Suprapubic skin (tissue), 4 donors: ENCODE data around the gene APOM. TPM values are rescaled to one million over a fixed set of nuclear protein-coding genes. Genes with fewer than 3 reads are reported as not detected.

ENCODE experiments used
- DNase-seq, 2 donors: peaks; one replicate each; pipeline ENCODE4 v3.0.0-alpha.2; 2019; ENCODE audit warnings: low spot score in 2 of 2
- H3K27ac ChIP-seq: fragments of 200-600 bp; sonication (generic); one replicate; pipeline ENCODE4 v1.5.1; 2019
- H3K27me3 ChIP-seq: fragments of 200-600 bp; sonication (generic); one replicate; pipeline ENCODE4 v1.5.1; 2019
- H3K36me3 ChIP-seq: fragments of 200-600 bp; sonication (generic); one replicate; pipeline ENCODE4 v1.5.1; 2019
- H3K4me1 ChIP-seq: fragments of 200-600 bp; sonication (generic); one replicate; pipeline ENCODE4 v1.5.1; 2019
- H3K4me3 ChIP-seq: fragments of 200-600 bp; sonication (generic); one replicate; pipeline ENCODE4 v1.5.1; 2019; ENCODE audit warnings: mild to moderate bottlenecking
- H3K9me3 ChIP-seq: fragments of 200-600 bp; sonication (generic); one replicate; pipeline ENCODE4 v1.5.1; 2019
- EP300 ChIP-seq: sonication (generic); formaldehyde crosslinking; IDR thresholded peaks from one replicate; pipeline ENCODE4 v1.6.1; 2017; ENCODE audit warnings: antibody characterized with exemption
- POLR2A ChIP-seq, 2 donors: fragments of 450-650 bp; IDR thresholded peaks; one replicate each; pipeline ENCODE4 v1.6.1; 2017; ENCODE audit warnings: antibody characterized with exemption in 2 of 2, mild to moderate bottlenecking in 2 of 2, moderate library complexity in 2 of 2
- POLR2AphosphoS5 ChIP-seq, 3 donors: sonication (generic); formaldehyde crosslinking; IDR thresholded peaks; one replicate each; pipeline ENCODE4 v1.6.1; 2017; ENCODE audit warnings: antibody characterized with exemption in 3 of 3
- WGBS: methylation state at CpG from one replicate; pipeline ENCODE4 v1.1.5; 2018; 5-methylcytosine and 5-hydroxymethylcytosine counted together
- total RNA-seq, 4 donors: library from RNA; depleted of rRNA; stranded (reverse); fragments of >200 nt; gene quantifications; one replicate each; pipeline ENCODE4 v1.1.0, GENCODE V29; 2016
- TF ChIP-seq, protein P1 (sequence below), 2 donors: fragments of 200-600 bp in 1 of 2; fragments of 450-650 bp in 1 of 2; sonication (generic) in 1 of 2; IDR thresholded peaks; one replicate each; pipeline ENCODE4 v1.5.1; 2016 to 2019; ENCODE audit warnings: antibody characterized with exemption in 2 of 2, mild to moderate bottlenecking in 1 of 2, moderate library complexity in 1 of 2

The APOM gene
- total RNA-seq, 4 donors from 2014 or later, result 2.8 to 8.3 (median 6.1) TPM

DNA sequence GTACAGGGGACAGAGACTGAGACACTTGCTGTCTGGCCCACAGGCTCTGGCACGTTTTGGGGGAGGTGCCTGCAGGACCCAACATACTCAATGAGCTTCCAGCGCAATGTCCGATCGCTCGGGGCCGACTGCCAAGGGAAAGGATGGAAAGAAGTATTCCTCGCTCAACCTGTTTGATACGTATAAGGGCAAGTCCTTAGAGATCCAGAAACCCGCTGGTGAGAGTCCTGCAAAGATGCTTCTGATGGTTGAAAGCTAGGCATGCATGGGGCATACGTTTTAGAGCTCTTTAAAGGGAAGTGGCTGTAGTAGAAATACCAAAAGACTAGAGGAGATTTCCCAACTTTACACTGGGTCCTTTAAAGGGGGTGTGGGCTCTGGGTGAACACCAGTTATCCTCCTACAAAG, 33.0 kb upstream of the APOM start:
- TF ChIP-seq EP300, result no peak
- TF ChIP-seq POLR2A (IDR thresholded peaks at IDR 0.05), result no peak
- TF ChIP-seq, protein P1, sequence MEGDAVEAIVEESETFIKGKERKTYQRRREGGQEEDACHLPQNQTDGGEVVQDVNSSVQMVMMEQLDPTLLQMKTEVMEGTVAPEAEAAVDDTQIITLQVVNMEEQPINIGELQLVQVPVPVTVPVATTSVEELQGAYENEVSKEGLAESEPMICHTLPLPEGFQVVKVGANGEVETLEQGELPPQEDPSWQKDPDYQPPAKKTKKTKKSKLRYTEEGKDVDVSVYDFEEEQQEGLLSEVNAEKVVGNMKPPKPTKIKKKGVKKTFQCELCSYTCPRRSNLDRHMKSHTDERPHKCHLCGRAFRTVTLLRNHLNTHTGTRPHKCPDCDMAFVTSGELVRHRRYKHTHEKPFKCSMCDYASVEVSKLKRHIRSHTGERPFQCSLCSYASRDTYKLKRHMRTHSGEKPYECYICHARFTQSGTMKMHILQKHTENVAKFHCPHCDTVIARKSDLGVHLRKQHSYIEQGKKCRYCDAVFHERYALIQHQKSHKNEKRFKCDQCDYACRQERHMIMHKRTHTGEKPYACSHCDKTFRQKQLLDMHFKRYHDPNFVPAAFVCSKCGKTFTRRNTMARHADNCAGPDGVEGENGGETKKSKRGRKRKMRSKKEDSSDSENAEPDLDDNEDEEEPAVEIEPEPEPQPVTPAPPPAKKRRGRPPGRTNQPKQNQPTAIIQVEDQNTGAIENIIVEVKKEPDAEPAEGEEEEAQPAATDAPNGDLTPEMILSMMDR (IDR thresholded peaks at IDR 0.05), result no peak
- no peak for TF ChIP-seq POLR2AphosphoS5 (IDR thresholded peaks at IDR 0.05)
- peaks cover 24% of the 10 kb centered on the region for H3K4me1 ChIP-seq
- DNase-seq, result no peak
- H3K36me3 ChIP-seq, result peaks cover 44% of the 10 kb centered on the region
- WGBS, result 46% methylated on average over 10 of the region's 10 CpGs
- H3K27ac ChIP-seq, result peak overlapping the region; percentile 96
- no peaks in the 10 kb centered on the region for H3K27me3 ChIP-seq
- no peaks in the 10 kb centered on the region for H3K9me3 ChIP-seq
- H3K4me3 ChIP-seq, result peak overlapping the region; percentile 65

DNA sequence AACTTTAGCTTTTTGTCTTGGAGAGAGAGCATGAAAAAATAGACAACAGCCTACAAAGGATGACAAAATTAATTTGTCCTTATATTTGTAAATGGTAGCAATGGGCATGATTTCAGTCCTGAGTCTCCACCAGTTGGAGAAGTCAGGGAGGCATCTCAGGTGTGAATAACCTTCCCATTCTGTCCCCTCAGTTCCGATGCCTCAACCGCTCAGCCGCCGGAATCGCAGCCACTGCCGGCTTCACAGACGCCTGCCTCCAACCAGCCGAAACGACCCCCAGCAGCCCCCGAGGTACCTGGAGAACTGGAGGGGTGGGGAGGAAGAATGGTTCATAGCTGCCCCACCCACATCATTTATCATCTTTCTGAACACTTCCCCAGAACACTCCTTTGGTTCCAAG, 31.6 kb upstream of the APOM start:
- Histone ChIP-seq H3K9me3 (no peaks in the 10 kb centered on the region), H3K27ac (no peak overlapping the region), H3K27me3 (no peaks in the 10 kb centered on the region), H3K4me3 (no peak overlapping the region), H3K4me1 (peaks cover 24% of the 10 kb centered on the region), H3K36me3 (peaks cover 58% of the 10 kb centered on the region)
- DNase-seq, result no peak
- no peak for TF ChIP-seq POLR2AphosphoS5 (IDR thresholded peaks at IDR 0.05)
- TF ChIP-seq, protein P1 (IDR thresholded peaks at IDR 0.05), result no peak
- no peak for TF ChIP-seq EP300
- TF ChIP-seq POLR2A (IDR thresholded peaks at IDR 0.05), result no peak
- WGBS, result 80% methylated on average over 9 of the region's 10 CpGs

DNA sequence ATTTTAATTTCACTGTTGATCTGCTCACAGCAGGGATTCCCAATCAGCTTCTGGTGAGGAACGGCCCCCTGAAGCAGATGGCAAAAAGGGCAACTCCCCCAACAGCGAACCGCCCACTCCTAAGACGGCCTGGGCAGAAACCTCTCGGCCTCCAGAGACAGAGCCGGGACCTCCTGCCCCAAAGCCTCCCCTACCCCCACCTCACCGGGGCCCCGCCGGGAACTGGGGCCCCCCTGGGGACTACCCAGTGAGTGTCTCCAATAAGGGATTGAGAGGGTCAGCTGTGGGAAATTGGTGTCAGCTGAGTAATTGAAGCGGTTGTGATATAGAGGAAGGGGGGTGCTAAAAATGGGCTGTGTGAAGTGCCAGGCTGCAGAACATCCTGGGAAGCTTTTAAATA, 28.7 kb upstream of the APOM start:
- H3K9me3 ChIP-seq, result no peaks in the 10 kb centered on the region
- H3K27me3 ChIP-seq, result no peaks in the 10 kb centered on the region
- H3K4me1 ChIP-seq, result peaks cover 10% of the 10 kb centered on the region
- WGBS, result 87% methylated on average over 10 of the region's 10 CpGs
- peaks cover 87% of the 10 kb centered on the region for H3K36me3 ChIP-seq
- H3K27ac ChIP-seq, result no peak overlapping the region
- DNase-seq, result no peak
- H3K4me3 ChIP-seq, result no peak overlapping the region
- no peak for TF ChIP-seq EP300
- no peak for TF ChIP-seq POLR2AphosphoS5 (IDR thresholded peaks at IDR 0.05)
- no peak for TF ChIP-seq POLR2A (IDR thresholded peaks at IDR 0.05)
- TF ChIP-seq, protein P1 (IDR thresholded peaks at IDR 0.05), result no peak

DNA sequence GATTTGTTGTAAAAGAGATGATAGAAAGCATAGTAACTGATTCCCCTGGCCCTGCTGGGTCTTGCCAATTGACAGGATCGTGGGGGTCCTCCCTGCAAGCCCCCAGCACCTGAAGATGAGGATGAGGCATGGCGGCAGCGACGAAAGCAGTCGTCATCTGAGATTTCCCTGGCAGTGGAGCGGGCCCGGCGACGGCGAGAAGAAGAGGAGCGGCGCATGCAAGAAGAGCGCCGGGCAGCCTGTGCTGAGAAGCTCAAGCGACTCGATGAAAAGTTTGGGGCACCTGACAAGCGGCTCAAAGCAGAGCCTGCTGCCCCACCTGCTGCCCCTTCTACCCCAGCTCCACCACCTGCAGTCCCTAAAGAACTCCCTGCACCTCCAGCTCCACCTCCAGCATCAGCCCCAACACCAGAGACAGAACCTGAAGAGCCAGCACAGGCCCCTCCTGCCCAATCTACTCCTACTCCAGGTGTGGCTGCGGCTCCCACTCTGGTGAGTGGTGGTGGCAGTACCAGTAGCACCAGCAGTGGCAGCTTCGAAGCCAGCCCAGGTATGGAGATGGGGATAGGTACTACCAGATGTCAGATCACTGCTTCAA, 27.9 kb upstream of the APOM start:
- Histone ChIP-seq H3K27me3 (no peaks in the 10 kb centered on the region), H3K9me3 (no peaks in the 10 kb centered on the region), H3K4me1 (peaks cover 2% of the 10 kb centered on the region), H3K36me3 (peaks cover 95% of the 10 kb centered on the region), H3K4me3 (no peak overlapping the region), H3K27ac (no peak overlapping the region)
- no peak for DNase-seq
- 94% methylated on average over 19 of the region's 19 CpGs for WGBS
- no peak for TF ChIP-seq EP300

DNA sequence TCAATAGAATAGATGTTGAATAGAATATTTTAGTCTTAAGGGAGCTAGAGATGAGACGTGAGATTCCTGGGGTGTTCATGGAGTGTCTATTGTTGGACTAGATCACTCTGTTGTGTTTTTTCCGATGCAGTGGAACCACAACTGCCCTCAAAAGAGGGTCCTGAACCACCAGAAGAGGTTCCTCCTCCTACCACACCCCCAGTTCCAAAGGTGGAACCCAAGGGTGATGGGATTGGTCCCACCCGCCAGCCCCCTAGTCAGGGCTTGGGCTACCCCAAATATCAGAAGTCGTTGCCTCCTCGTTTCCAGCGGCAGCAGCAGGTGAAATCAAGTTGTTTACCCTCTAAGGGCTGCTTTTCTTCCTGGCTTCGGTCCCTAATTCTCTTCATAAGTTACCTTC, 26.7 kb upstream of the APOM start:
- no peak for DNase-seq

More for the DNA sequence above, 26.7 kb upstream of the APOM start:
- Histone ChIP-seq H3K27ac (no peak overlapping the region), H3K27me3 (no peaks in the 10 kb centered on the region), H3K4me3 (no peak overlapping the region), H3K36me3 (peaks cover 100% of the 10 kb centered on the region), H3K4me1 (no peaks in the 10 kb centered on the region), H3K9me3 (no peaks in the 10 kb centered on the region)
- WGBS, result 81% methylated on average over 7 of the region's 7 CpGs
- no peak for TF ChIP-seq POLR2AphosphoS5 (IDR thresholded peaks at IDR 0.05)
- TF ChIP-seq EP300, result no peak
- no peak for TF ChIP-seq POLR2A (IDR thresholded peaks at IDR 0.05)
- TF ChIP-seq, protein P1 (IDR thresholded peaks at IDR 0.05), result no peak
